DMS153 treated with DMSO at 0.1 percent for 48 hours (cell line): ENCODE measurements around the gene SLC30A3.

ENCODE experiments used
- DNase-seq: peaks from one replicate; lab custom pipeline; 2025; ENCODE audit not compliant: unreplicated experiment; lab: John Stamatoyannopoulos, UW

SLC30A3 gene

GRCh38 chr2:27261241-27261925 lies 1.5 kb downstream of the SLC30A3 start:
- DNase-seq: no peak

GRCh38 chr2:27258051-27258450 lies 4.8 kb downstream of the SLC30A3 start:
- no peak for DNase-seq

DNA sequence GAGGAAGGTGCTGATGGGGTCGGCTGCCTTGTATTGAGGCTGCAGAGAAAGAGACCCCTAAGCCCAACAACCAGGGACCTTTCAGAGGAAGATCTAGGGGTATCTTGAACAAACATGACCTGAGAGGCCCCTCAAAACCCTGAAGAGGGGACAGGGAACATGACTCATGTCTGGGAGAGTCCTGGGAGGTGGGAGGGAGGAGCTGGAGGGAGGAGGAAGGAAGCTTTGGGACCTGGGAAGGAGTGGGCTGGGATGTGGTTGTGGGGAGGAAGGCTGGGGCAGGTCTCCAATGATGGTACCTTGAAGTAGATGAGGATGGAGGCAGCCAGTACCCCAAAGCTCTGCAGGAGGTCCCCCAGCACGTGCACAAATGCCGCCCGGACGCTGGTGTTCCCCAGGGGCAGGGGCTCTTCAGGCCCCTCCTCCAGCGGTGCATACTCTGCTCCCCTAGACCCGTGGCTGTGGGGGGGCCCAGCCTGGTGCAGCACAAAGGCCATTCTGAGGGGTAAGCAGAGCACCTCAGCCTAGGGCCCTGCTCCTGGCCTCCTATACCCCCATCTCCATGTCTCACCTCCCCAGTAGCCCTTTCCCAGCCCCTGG lies 5.9 kb downstream of the SLC30A3 start:
- no peak for DNase-seq

GRCh38 chr2:27255660-27256059 lies 7.2 kb downstream of the SLC30A3 start:
- no peak for DNase-seq

- no peak for DNase-seq
Observed at GRCh38 chr2:27255187-27255586, 7.7 kb downstream of the SLC30A3 start.

- no peak for DNase-seq
Observed at GRCh38 chr2:27251766-27252165, 11.1 kb downstream of the SLC30A3 start.

DNA sequence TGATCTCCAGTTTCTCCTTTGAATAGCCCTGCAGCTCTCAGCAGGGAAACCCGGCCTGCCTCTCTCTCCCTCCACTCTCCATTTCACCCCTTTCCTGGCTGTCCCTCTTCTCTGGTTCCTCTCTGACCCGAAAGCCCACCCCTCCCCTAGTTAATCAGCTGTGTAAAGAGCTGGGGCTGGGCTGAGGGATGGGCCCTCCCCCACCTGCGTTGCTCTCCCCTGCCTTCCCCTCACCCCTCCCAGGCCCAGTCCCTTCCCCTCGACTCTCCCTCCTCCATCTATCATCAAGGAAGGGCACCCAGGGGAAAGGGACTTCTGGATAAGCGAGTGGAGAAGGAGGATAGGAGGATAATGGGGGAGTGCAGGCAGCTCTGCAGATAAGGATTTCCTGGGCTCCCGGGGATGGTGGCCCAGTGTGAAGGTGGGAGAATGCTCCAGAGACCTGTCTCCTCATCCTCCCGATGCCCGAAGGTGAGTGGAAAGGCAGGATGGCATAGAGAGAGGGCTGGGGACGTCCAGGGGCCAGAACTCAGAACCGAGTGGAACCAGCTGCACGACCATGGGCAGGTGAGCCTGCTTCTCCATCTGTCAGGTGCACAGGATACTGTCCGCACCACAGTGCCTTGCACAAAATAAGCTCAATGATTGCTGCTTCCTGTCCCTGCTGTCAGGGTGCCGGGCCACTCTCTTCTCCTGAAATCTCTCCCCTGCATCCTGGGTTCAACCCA lies 12.0 kb downstream of the SLC30A3 start:
- no peak for DNase-seq

DNA sequence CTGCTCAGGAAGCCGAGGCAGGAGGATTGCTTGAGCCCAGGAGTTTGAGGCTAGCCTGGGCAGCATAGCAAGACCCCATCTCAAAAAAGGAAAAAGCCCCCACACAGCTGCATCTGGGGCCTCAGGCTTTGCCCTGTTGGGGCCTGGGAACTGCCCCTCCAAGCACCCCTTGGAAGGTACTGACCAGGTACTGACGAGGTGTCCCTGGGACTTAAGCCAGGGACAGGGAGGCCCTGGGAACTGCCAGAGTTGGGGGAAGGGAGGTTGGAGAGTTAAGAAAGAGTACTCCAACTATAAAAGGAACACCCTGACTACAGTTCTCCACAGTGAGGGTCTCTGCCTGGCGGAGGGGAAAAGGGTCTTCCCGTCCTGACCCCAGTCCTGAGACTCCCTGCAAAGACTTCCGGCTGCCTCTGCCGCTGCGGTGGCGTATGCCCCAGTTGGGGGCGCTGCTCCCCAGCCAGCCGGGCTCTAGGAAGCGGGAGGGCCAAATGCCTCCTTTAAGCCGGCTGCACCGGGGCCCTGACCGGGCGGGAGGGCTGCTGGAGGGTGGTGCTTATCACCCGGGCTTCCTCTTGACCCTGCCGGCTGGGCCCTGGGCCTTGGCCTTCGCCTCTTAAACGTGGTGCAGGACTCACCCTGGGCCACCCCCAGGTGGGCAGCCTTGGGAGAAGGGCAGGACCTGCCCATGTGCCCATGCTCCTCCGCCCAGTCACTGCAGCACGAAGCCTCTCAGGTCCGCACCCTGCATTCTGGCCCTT lies 12.8 kb downstream of the SLC30A3 start:
- no peak for DNase-seq

GRCh38 chr2:27249159-27249890 lies 13.5 kb downstream of the SLC30A3 start:
- no peak for DNase-seq

GRCh38 chr2:27247893-27248292 lies 15.0 kb downstream of the SLC30A3 start:
- no peak for DNase-seq

DNA sequence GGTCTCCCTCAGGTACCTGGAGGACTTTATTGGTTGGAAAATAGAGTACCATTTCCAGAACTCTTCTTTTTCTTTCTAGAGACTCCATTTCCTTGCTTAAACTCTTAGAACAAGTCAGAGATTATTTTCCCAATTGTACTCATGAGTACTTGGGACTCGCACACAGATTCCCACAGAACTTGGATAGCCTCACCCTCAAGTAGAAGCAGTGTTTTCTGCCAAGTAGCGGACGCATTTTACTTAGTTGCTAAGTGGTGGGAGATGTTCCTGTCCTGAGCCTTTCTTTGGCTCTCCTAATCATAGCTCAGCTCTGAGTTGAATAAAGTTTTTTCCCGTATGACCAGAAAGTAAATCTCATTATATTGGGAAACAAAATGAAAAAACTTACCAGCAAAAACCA lies 17.2 kb downstream of the SLC30A3 start:
- DNase-seq: no peak

DNA sequence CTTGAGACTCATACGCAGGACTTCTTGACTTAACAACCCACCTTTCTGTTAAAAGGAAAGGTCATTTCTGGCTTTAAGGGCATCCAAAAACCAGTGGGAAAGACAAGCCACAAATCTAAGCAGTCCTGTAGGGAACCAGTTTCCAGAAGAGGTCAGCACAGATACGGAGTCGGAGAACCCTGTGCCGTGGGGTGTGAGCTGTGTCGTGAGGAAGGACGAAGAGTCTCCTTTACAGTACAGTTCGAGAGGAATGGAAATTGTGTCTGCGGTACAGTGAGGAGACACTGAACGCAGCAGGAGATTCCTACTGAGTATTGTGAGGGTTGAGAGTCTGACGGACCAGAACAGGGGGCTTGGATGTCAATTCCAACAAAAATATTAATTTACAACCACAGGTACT lies 17.7 kb downstream of the SLC30A3 start:
- no peak for DNase-seq

- no peak for DNase-seq
Observed at GRCh38 chr2:27243391-27244130, 19.3 kb downstream of the SLC30A3 start.

DNA sequence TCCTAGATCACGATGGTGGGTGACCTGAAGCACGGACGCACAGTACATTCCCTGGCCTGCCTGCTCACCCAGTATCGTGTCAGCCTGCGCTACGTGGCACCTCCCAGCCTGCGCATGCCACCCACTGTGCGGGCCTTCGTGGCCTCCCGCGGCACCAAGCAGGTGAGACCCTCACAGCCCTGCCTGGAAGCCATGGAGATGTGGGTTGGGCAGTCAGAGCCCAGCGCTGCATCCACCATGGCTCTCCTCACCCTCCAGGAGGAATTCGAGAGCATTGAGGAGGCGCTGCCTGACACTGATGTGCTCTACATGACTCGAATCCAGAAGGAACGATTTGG lies 20.3 kb downstream of the SLC30A3 start:
- DNase-seq: no peak

- DNase-seq: no peak
Observed at GRCh38 chr2:27241761-27242613, 20.9 kb downstream of the SLC30A3 start.

- no peak for DNase-seq
Observed at GRCh38 chr2:27240406-27240805, 22.4 kb downstream of the SLC30A3 start.

- no peak for DNase-seq
Observed at GRCh38 chr2:27238976-27239375, 23.9 kb downstream of the SLC30A3 start.

- no peak for DNase-seq
Observed at GRCh38 chr2:27237341-27237945, 25.4 kb downstream of the SLC30A3 start.

- DNase-seq: no peak
Observed at GRCh38 chr2:27236626-27237025, 26.2 kb downstream of the SLC30A3 start.
